ENCODE measurements around the gene GTF3A. TPM values are rescaled to one million over a fixed set of nuclear protein-coding genes. Genes with fewer than 3 reads are reported as not detected.

GTF3A gene
- total RNA-seq, 1 donor: 111 TPM

GRCh38 chr13:27427641-27428040 is 3.2 kb downstream of the GTF3A start:
- Histone ChIP-seq H3K36me3 (ENCODE audit: insufficient read depth, low read length) (peaks cover 50% of the 10 kb centered on the region), H3K4me1 (ENCODE audit: insufficient read depth, low read length) (peaks cover 25% of the 10 kb centered on the region), H3K4me3 (ENCODE audit: insufficient read depth, low read length) (no peak overlapping the region), H3K4me2 (ENCODE audit: insufficient read depth, low read length) (no peak overlapping the region), H4K20me1 (ENCODE audit: insufficient read depth, low read length) (peaks cover 13% of the 10 kb centered on the region), H3K27me3 (ENCODE audit: insufficient read depth, low read length) (no peaks in the 10 kb centered on the region), H2AFZ (ENCODE audit: low read length) (no peak overlapping the region), H3K9me3 (ENCODE audit: low read depth, low read length) (no peaks in the 10 kb centered on the region), H3K27ac (ENCODE audit: low read depth, low read length) (no peak overlapping the region), H3K79me2 (ENCODE audit: insufficient read depth, low read length) (peaks cover 43% of the 10 kb centered on the region)
- DNase-seq (ENCODE audit: insufficient read length, low spot score, missing footprints): no peak
- no peak for TF ChIP-seq CTCF (IDR thresholded peaks at IDR 0.05; ENCODE audit: extremely low read depth, low read depth, low read length)

- no peak for DNase-seq (ENCODE audit: insufficient read length, low spot score, missing footprints)
- no peak overlapping the region for H2AFZ ChIP-seq (ENCODE audit: low read length)
- no peak overlapping the region for H3K27ac ChIP-seq (ENCODE audit: low read depth, low read length)
- H4K20me1 ChIP-seq (ENCODE audit: insufficient read depth, low read length): peaks cover 13% of the 10 kb centered on the region
- no peaks in the 10 kb centered on the region for H3K27me3 ChIP-seq (ENCODE audit: insufficient read depth, low read length)
- peaks cover 43% of the 10 kb centered on the region for H3K79me2 ChIP-seq (ENCODE audit: insufficient read depth, low read length)
- no peak for TF ChIP-seq CTCF (IDR thresholded peaks at IDR 0.05; ENCODE audit: extremely low read depth, low read depth, low read length)
- H3K4me1 ChIP-seq (ENCODE audit: insufficient read depth, low read length): peaks cover 25% of the 10 kb centered on the region
- no peaks in the 10 kb centered on the region for H3K9me3 ChIP-seq (ENCODE audit: low read depth, low read length)
- H3K4me3 ChIP-seq (ENCODE audit: insufficient read depth, low read length): no peak overlapping the region
- H3K4me2 ChIP-seq (ENCODE audit: insufficient read depth, low read length): no peak overlapping the region
- peaks cover 55% of the 10 kb centered on the region for H3K36me3 ChIP-seq (ENCODE audit: insufficient read depth, low read length)
Observed at GRCh38 chr13:27428160-27428559, 3.7 kb downstream of the GTF3A start.

- Histone ChIP-seq H3K36me3 (ENCODE audit: insufficient read depth, low read length) (peaks cover 86% of the 10 kb centered on the region), H3K9me3 (ENCODE audit: low read depth, low read length) (no peaks in the 10 kb centered on the region), H3K4me3 (ENCODE audit: insufficient read depth, low read length) (no peak overlapping the region), H2AFZ (ENCODE audit: low read length) (no peak overlapping the region), H3K4me1 (ENCODE audit: insufficient read depth, low read length) (no peaks in the 10 kb centered on the region), H3K27me3 (ENCODE audit: insufficient read depth, low read length) (no peaks in the 10 kb centered on the region), H3K4me2 (ENCODE audit: insufficient read depth, low read length) (no peak overlapping the region), H4K20me1 (ENCODE audit: insufficient read depth, low read length) (peaks cover 6% of the 10 kb centered on the region), H3K27ac (ENCODE audit: low read depth, low read length) (no peak overlapping the region), H3K79me2 (ENCODE audit: insufficient read depth, low read length) (peaks cover 16% of the 10 kb centered on the region)
- TF ChIP-seq CTCF (IDR thresholded peaks at IDR 0.05; ENCODE audit: extremely low read depth, low read depth, low read length): no peak
- DNase-seq (ENCODE audit: insufficient read length, low spot score, missing footprints): no peak
Observed at GRCh38 chr13:27432180-27432579, 7.8 kb downstream of the GTF3A start.

- no peak overlapping the region for H3K4me3 ChIP-seq (ENCODE audit: insufficient read depth, low read length)
- H3K79me2 ChIP-seq (ENCODE audit: insufficient read depth, low read length): peaks cover 11% of the 10 kb centered on the region
- H3K36me3 ChIP-seq (ENCODE audit: insufficient read depth, low read length): peaks cover 81% of the 10 kb centered on the region
- TF ChIP-seq CTCF (IDR thresholded peaks at IDR 0.05; ENCODE audit: extremely low read depth, low read depth, low read length): no peak
- no peaks in the 10 kb centered on the region for H3K27me3 ChIP-seq (ENCODE audit: insufficient read depth, low read length)
- no peak overlapping the region for H3K4me2 ChIP-seq (ENCODE audit: insufficient read depth, low read length)
- DNase-seq (ENCODE audit: insufficient read length, low spot score, missing footprints): no peak
- H3K9me3 ChIP-seq (ENCODE audit: low read depth, low read length): no peaks in the 10 kb centered on the region
- no peak overlapping the region for H3K27ac ChIP-seq (ENCODE audit: low read depth, low read length)
- no peak overlapping the region for H2AFZ ChIP-seq (ENCODE audit: low read length)
- H3K4me1 ChIP-seq (ENCODE audit: insufficient read depth, low read length): no peaks in the 10 kb centered on the region
- peaks cover 6% of the 10 kb centered on the region for H4K20me1 ChIP-seq (ENCODE audit: insufficient read depth, low read length)
Observed at GRCh38 chr13:27432611-27433210, 8.3 kb downstream of the GTF3A start.

Measured in osteoblast (primary cell).